Stimulated activated CD4-positive, alpha-beta T cell treated with anti-CD3 and anti-CD28 coated beads, Interleukin-1b, Interleukin-23, amount 100 ng/mL, for 48 hours (primary cell): ENCODE data around the gene MYEOV.

Source experiments
- DNase-seq: peaks from one replicate; pipeline ENCODE4 v3.0.0-alpha.2; 2020

The MYEOV gene

DNA sequence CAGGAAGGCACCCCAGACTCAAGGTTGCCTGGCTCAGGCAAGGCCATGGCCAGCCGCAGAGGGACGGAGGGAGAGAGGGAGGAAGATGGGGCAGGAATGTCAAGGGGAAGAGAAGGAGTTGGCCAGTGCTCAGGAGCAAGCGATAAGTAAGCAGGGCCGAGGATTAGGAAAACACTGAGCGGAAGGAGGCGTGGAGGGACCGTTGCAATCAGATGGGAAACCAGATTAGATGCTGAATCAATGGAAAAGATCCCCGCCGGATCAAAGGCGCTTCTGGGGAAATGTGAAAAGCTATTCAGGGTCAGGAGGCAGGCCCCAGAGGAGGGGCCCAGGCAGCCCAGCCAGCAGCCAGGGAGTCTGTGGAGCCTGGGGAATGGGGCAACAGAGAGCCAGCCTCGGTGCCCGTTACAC is 26.6 kb upstream of the MYEOV start:
- DNase-seq: no peak

DNA sequence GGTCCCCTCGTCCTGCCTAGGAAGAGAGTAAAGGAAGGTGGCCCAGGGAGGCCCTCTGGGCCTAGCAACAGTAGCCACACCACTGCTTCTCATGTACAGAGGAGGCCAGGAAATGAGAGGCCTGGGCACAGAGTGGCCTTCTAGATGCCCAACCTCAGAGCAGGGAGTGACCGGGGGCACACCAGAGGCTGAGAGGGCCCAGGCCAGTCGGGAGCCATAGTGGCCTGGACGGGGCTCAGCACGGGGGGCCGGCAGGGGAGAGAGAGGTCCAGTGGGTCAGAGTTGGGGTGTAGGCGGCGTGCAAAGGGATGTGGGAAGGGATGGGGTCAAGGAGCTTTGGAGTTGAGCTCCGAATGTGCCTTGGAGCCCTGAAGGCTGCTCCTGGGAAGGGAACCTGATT is 25.0 kb upstream of the MYEOV start:
- no peak for DNase-seq

DNA sequence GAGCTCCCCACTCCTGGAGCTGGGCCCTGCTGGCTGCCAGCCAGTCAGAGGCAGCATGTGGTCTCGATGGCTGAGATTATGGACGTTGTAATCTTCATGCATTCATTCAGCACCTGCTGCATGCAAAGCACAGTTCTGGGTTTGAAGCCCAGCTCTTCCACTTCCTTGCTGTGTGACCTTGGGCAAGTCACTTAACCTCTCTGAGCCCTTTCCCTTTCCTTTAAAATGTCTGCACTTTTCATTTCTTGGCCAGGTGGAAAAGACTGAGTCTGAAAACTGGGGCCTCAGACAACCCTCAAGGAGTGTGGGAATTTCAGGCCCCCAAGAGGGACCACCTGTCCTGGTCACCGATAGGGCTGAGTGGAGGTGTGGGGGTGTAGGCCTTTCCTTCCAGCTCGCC is 24.6 kb upstream of the MYEOV start:
- no peak for DNase-seq

DNA sequence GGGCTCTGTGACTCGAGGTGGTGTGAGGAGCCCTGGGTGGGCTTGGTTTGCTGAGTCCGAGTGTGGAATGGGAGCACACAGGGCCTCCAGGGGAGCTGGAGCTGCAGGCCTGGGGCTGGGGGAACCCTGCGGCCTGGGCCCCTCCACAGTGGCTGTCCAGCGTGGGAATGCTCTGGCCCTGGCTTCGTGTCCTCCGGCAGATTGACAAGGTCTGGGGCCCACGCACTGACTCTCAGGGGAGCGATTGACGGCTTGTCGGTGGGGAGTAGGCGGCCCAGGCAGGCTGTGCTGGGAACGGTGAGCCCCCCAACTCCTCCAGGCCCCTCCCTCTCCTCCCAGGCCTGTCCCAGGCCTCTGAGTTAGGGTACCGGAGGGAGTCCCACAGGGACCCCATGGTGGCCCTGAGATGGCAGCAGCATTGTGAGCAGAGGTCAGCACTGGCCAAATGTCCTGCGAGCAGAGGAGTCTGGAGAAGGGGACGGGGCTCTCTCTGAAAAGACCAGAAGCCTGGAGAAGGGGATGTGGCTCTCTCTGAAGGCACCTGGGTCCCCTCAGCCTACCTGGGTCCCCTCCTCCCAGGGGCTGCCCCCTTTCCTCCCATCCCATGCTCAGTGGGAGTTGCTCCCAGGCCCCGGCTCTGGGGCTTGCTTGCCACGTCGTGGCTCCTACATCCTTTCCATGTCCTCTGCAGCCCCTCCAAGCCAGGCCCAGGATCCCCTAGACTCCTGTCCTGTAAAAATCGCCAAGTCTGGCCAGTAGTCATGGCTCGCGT is 23.8 kb upstream of the MYEOV start:
- no peak for DNase-seq

DNA sequence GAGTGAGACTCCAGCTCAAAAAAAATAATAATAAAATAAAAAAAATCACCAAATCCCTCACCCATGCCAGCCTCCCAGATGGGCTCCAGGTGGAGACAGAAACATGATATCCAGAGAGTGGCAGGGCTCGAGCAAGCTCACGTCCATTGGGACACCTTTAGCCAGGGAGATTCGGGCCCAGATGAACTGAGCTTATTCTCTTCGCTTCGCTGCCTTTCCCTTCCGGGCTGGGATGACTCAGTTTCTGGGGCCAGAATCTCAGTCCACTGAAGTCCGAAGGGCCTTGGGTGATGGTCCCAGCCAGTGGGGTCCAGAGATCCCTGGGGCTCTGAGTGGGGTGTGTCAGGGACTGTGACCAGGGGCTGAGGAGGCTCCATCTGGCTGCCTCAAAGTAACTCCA is 23.0 kb upstream of the MYEOV start:
- no peak for DNase-seq

DNA sequence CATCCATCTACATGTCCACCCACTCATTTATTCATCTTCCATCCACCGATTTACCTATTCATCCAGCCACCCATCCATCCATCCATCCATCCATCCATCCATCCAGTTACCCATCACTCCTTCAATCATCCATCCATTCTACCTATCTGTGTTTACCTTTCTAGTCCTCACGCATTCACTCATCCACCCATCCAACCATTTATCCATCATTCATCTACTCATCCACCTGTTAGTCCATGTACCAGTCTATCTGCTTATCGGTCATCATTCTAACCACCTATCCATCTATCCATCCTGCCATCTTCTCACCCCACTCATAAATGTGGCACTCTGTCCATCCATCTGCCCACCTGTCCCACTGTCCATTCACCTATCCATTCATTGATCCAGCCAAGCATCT is 21.9 kb upstream of the MYEOV start:
- DNase-seq: no peak

DNA sequence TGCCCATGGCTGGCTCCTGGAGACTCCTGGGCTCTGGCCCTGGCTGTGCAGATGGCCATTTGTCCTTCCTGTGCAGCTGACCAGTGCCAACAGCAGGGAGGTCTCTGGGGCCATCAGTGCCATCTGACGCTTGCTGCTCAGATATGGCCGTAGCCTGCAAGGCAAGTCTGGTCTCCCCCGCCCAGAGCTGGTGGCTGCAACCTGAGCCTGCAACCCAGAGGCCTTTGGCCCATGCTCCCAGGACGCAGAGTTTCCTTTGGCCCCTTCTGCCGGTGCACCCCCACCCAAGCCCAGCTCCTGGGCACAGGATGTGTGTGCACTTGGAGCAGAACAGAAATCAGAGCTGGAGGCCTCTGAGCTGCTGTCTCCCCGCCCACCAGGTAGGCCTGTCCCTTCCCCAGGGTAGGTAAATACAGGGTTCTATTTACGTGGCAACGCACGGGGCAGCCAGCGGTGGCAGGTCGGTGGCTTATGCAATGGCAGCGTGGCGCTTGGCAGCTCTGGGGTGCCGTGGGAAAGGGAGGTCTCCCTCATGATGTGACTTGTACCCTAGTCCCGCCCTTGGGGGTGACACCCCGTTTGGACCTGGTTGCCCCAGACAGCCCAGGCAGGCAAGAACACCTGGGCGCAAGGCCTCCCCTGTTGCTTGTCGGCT is 21.0 kb upstream of the MYEOV start:
- DNase-seq: no peak

DNA sequence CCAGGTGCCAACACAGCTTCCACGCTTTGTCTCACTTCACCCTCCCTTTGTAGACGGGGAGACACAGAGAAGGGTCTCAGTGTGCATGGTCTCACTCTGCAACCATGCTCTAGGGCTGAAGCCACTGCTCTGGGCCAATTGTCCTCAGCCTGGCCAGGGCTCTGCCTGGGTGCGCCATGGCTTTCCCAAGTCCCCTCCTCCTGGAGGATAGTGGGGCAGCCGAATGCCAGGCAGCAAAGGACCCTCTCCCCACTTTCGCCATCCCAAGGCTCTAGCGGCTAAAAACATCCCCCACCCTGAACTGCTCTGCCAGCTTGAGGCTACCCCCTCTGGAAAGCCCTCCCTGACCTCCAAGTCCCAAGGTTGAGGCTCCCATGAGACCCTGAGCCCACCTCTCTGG is 20.4 kb upstream of the MYEOV start:
- DNase-seq: no peak

DNA sequence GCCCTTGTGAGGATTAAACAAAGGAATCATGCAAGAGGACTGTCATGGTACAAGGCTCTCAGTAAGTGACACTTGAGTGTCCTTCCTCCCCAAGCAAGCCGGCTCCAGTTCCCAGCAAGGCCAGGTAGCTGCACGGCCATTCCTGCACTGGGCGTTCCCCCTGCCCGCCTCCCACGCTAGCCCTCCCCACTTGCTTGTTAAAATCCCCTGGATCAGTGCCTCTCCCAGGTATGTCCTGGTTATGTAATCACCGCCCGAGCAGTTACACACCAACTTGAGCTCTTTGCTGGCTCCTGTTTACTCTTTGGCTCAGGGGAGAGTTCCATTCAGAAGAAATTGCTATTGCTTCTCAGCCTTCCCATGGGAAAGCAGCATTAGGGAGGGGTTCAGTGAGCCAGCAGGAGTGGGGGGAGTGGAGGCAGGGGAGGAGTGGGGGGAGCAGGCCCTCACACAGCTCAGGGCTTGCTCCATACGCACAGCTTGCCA is 19.4 kb upstream of the MYEOV start:
- DNase-seq: no peak

DNA sequence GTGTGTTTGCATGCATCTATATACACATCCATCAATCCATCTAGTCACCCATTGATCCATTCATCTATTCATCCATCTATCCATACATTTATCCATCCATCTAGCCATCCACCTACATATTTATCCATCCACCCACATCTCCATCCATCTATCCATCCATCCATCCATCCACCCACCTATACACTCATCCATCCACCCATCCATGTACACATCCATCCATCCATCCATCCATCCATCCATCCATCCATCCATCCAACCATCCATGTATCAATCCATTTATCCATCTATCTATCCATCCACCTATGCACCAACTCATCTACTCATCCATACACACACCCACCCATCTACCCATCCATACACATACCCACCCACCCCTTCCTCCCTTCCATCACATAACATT is 18.8 kb upstream of the MYEOV start:
- DNase-seq: no peak

DNA sequence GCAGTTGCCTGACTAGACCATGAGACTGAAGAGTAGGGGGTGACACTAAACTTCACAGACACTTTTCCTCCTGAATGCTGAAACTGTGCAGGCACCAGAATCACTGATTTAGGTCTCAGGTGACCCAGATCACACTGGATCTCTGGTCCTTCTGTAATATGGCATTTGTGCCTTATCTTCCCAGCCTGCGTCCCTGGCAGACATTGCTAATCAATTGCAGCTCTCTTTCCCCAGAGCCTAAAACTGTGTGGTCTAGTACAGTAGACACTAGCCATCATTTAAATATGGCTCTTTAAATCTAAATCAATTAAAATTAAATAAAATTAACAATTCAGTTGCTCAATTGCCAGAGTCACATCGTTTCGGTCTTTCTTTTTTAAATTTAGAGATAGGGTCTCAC is 17.8 kb upstream of the MYEOV start:
- DNase-seq: no peak

DNA sequence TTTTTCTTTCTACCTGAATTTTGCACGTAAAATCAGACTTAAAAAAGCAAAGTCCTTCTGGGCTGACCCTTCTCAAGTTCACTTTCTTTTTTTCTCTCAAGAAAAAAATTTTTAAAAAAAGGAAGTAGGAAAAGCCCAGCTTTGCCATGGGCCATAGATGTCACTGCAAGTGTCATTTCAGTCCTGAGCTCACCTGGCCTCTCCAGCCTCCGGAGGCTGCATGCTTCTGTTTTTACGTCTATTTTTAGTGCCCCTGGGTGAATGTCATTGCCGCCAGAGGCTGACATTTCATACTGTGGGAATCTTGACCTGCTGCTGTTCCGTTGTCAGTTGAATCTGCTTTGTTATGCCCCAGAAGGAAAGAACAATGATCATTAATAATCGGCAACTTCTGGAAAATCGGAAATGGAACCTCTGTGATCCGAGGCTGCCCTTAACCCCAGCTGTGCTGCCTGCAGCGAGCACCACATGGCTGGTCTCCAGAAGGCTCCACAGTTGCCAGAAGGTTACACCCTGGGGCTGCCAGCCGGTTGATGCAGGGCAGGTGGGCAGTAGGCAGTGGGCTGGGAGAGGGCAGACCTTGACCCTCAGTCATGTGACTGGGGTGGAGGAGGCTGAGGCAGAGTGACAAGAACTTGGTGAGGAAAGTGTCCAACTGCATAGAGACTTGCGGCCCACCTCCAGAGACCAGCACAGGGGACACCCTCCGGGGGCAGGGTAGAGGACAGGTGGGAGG is 16.7 kb upstream of the MYEOV start:
- no peak for DNase-seq

DNA sequence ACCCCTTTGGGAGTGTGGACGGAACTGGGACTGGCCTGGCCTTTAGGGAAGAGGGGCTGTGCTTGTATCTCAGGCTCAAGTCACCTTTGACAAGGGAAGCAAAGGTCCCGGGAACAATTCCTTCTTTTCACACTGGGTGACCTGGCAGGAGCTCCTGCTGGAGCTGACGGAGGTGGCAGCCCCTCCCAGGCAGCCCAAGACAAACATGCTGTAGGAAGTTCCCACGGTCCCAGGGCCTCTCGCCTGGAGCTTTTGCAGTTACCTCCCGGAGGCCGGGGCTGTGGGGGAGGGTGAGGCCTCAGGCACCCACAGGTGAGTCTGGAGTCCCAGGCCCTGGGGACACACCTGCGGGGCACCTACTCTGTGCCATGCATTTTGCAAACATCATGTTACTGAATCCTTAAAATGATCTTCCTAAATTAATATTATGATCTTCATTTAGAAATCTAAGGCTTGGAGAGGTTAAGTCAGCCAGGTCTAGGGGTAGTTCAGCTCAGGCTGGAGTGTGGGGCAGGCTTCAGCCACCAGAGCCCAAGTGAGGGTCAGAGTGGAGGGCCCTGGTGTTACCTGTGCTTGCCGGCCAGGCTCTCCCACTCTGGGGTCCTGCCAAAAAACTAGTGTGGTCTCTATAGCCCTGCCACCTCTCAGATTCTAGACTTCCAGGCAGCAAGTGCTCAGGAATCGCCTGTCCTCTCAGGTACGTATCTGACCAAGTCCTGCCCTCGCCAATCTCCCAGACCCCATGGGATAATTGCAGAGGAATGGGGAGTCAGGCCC is 15.7 kb upstream of the MYEOV start:
- DNase-seq: no peak

DNA sequence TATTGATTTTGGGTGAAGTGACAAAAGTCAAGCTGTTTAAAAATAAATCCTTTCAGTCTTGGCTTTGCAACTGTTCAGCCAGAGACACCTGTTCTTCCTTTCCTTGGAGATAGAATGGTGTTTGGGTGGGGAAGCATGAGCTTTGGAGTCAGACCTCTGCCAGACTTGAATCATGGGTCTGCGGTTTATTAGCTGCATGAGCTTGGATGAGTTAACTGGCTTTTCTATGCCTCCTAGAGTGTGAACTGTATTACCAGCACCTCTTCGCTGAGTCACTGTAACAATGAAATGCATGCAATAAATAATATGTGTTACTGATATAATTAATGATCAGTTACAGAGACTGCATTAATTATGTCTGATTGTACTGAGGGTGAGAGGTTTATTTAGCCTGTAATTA is 13.5 kb upstream of the MYEOV start:
- DNase-seq: no peak

DNA sequence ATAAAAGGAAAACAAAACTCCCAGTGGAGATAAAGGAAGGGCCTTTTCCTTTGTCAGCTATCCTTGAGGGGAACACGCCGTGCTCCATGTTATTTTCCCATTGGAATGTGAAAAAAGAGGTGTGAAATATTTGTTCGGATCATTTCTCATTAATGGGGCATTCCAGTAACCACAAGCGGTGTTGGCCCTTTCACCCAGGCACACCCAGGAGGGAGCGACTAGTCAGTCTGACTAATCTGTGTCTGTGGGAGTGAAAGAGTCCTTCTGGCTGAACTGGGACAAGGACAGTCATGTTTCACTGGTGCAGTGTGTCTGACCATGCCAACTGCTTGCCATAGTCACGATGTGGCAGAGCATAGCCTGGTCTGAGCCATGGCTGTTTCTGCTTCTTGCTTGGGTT is 13.0 kb upstream of the MYEOV start:
- DNase-seq: no peak

DNA sequence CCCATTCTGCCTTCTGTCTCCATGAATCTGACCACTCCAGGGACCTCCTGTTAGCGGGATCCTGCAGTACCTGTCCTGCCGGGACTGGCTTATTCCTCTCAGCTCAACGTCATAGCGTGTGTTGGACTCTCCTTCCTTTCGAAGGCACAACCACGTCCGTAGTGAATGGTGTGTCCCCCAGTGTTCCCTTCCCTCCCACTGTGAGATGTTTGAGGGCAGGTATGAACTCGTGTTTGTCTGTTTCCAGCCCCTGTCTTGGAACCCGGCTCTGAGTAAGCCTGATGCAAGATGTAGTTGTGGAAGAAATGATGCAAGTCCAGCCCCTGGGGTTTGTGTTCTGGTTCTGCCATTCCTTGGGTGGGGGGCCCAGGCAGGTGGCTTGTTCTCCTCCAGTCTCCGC is 10.5 kb upstream of the MYEOV start:
- DNase-seq: no peak

DNA sequence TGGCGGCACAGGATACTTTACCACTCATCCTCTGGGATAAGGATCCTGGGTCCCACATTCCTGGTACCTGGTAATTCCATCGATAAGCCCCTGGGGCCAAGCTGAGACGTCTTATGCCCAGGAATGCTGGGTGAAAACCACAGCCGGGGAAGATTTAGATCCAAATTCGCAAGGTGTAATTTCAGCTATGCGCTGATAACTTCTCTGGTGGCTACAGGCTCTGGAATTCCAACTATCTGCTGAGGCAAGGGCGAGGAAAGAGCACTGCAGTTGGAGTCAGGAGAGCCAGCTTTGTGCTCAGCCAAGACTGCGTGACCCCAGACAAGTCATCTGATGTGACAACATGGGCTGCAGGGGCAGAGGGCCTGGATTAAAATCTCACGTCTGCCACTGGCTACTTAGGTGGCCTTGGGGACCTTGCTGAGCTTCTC is 9.9 kb upstream of the MYEOV start:
- no peak for DNase-seq

DNA sequence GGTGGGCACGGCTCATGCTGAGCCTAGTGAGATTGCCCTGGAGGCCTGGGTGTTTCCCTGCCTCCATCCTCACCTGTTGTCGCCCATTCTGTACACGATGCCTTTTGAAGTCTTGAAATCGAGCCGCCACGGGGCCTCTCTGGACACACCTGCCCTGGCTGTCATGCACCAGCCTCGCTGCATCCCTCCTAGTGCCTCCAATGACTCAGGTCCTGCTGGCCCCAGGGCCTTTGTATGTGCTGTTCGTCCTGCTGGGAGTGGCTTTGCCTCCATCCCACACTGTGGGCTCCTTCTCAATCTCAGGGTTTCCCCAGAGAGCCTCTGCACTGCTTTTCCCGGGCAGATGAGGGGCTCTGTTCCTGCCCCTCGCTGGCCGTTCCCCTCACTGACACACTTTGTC is 8.9 kb upstream of the MYEOV start:
- DNase-seq: no peak

DNA sequence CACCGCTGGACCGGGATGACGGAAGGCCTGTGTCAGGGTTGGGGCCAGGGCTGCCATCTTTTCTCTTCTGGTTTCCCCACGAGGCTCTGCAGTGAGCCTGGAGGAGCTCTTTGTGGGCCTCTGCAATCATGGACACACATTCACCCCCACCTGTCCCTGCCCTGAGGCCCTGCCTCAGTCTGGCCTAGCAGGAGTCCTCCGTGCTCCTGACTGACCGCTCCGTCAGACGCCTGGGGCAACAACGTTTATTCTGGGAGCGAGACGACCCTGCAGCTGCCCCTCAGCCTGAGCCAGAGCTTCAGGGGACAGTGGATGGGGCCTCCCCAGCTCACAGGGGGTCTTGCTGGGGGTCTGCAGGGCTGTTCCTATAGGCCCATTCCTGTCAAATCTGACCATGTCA is 8.2 kb upstream of the MYEOV start:
- no peak for DNase-seq

DNA sequence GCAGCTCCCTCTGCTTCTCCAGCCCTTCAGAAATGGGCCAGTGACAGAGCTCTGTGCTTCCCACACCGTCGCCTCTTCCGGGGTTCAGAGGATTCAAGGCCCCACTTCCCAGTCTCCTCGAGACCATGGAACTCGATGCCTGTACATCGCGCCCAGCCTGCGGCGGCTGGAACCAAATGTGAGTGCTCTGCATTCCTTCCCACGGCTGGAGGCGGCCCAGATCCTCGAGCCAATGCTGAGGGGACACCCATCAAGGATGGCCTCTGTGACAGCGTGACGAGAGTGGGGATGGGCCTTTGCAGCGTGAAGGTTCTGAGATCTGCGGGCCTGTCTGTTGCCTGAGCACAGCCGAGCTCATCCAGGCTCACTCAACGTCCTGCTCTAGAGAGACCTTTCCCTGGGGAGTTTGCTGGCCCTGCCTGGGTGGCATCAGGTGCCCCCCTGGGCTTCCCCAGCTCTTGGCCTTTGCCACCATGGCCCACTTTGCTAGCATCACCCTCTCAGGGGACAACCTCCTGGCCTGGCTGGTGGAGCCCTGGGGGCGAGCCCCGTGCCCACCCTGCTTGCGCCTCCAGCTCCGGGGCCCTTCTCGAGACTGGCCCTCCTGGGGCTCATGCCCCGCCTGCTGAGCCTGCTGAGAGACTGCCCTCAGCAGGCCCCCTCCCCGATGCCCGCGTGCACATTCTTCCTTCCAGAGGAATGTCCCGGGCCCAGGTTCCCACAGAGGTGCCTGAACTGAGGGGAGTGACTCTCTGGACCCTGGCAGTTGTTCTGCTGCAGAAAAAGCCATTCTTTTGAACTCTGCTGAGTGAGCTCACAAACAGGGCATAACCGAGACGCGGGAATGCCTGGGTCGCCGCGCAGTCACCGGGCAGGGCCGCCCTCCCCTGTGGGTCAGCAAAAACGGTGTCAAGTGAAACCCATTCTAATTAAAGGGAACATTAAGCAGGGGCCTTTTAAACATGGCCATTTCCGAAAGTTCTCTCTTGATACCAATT is 7.3 kb upstream of the MYEOV start:
- no peak for DNase-seq

DNA sequence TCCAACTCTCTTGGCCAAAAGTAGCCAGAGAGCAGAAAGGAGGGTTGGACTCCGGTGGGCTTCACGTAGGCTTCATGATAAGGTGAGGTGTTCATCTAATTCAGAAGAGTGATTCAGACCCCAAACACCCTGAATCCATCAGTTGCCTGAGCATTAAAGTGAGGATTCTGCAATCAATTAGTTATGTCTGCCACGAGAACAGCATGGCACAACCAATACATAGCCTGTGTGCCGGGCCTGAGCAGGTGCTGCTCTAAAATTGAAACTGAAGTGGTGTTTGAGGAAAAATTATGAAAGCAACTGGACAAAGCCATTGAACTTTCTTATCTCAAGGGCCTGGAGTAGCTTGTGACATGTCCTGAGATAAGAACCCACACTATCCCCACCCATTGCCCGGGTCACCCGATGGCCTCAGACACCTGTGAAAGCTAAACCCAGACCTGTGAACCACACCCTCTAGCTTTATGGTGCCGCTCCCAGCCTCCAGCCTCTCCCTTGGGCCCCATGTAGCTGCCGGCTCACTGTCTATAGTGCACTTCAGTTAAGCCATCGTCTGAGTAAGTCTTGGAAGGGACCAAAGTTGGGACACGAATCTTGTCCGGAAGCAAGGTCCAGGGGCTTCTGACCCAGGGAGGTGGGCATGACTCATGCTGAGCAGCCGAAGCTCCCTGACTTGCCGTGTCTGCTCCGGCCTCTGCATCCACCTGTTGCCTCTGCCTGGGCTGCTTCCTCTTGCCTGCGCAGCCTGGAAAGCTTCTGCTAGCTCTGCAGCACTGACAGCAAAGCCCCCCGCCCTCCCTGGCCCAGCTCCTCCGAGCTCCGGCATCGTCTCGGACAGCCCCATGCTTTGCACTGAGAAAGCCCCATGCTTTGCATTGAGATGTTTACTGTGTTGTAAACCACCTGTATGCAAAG is 5.7 kb upstream of the MYEOV start:
- DNase-seq: no peak
